ENCODE measurements around the gene SKIDA1. TPM values are rescaled to one million over a fixed set of nuclear protein-coding genes. Genes with fewer than 3 reads are reported as not detected.
A peak's percentile ranks its signal among the peaks of the same experiment; 100 is the strongest.

SKIDA1 gene
- total RNA-seq, 5 donors from 2014 or later (not counting 1 experiment from before 2014, with no cell fraction given): 0.12 to 0.72 (median 0.57) TPM

DNA sequence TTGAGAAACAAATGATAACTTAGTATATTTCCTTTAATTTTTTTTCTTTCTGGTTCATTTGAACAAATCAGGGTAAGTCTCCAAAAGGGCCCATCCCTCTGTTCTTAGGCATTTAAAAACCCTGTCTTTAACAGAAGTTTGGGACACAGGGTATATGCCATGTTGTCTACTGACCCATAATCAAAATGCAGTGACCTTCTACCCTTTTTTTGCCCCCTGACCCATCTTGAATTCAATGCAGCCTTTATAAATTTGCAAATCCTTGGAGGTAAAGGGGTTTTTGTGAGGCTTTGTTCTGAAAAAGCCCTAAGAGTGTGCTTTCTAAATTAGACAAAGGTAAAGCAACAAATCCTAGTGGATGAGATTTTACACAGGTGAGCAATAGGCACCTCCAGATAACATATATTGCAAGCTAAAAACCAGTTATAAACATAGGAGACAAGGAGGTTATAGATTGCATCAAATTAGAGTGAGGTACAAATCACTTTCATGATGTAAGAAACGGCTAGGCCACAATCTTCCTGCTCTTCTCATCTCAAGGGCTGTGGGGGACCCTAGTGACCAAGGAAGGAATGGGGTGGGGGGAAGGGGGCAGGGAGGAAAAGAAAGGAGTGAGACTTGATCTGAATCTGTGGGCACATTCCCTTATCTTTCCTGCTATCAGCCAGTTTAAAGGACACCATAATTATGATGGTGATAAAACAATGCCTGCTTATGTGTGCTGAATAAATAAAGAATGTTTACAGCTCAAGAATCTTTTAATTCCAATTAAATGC is 2.7 kb downstream of the SKIDA1 start:
- ChIA-PET POLR2A (interaction anchor here in 1 of 2 donors (0.6 to 0.7 kb wide), 3 partner anchors 29 to 817 kb away, joined by 4 to 7 read pairs (median 5); no protein-coding TSS in a partner anchor), CTCF (interaction anchor here in 1 of 2 donors (0.6 kb wide), 1 partner anchor 22 kb away, joined by 3 read pairs; no protein-coding TSS in a partner anchor)

DNA sequence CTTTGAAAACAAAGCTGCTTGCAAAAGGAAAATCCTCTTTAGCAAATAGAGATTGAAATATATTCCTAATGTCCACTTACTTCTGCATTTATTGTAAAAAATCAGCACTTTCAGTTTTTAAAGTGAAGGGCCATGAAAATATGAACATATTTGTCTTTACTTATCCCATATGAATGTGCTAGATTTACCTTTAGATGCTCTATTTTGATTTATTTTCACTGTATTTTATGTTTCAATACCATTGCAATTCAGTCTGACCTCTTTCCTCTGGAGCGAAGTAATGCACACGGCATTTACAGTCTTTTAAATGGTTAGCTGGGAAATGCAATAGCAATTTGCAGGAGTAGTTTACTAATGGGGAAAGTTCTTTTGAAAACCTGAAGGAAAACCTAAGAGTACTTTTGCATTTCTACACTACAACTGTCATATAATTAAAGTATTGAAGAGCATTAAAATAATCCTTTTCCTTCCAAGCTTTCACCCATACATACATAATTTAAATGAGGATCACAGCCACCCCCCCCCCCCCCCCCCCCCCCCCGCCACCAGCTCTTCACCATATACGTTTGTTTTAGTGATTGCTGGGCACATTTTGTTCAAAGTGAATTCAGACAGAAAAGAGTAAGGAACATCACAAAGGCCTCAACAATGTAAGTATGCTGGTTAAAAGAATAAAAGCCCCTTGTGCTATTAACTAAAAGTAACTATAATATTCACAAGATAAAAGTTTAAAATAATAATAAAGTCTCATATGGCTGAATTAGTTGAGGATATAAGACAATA is 3.5 kb downstream of the SKIDA1 start:
- no peak overlapping the region for H3K4me3 ChIP-seq (ENCODE audit: control insufficient read depth in 1 of 2, extremely low read depth in 1 of 2, low read length in 1 of 2)
- no peaks in the 10 kb centered on the region for H3K9me3 ChIP-seq
- CTCF ChIA-PET: interaction anchor here (0.5 to 4.0 kb wide), 3 partner anchors 25 to 488 kb away, joined by 3 to 16 read pairs (median 5); no protein-coding TSS in a partner anchor
- Mint-ChIP-seq H3K36me3 (no peaks in the 10 kb centered on the region), H3K4me3 (no peak overlapping the region), H3K27me3 (peaks cover 46 to 68% of the 10 kb centered on the region in 2 donors), H3K4me1 (peaks cover 47 to 57% (median 52%) of the 10 kb centered on the region in 3 donors), H3K9me3 (no peaks in the 10 kb centered on the region), H3K27ac (peak overlapping the region in 1 of 2 donors; percentile 12)
- DNase-seq (no peak), ATAC-seq (replicated peaks in 1 of 4) (no peak)
- H3K27me3 ChIP-seq (replicated peaks in 1 of 2; ENCODE audit: control insufficient read depth in 2 of 2, extremely low read depth in 1 of 2, insufficient read depth in 2 of 2, low read length in 1 of 2): peaks cover 8 to 33% of the 10 kb centered on the region in 2 experiments
- peaks cover 30 to 48% of the 10 kb centered on the region in 2 experiments for H3K4me1 ChIP-seq (ENCODE audit: control insufficient read depth in 1 of 2, extremely low read depth in 1 of 2, insufficient read depth in 2 of 2, low read length in 2 of 2)
- POLR2A ChIA-PET: no interaction called here
- WGBS (ENCODE audit: insufficient coverage): no CpG with 5 or more reads among the region's 4 CpGs
- H3K27ac ChIP-seq (ENCODE audit: low read length): no peak overlapping the region
- H3K36me3 ChIP-seq (ENCODE audit: control insufficient read depth in 2 of 2, extremely low read depth in 1 of 2, insufficient read depth in 1 of 2, low read length in 1 of 2): no peaks in the 10 kb centered on the region

More for the DNA sequence above, 2.7 kb downstream of the SKIDA1 start:
- H3K27me3 Mint-ChIP-seq: peaks cover 41 to 62% of the 10 kb centered on the region in 2 donors
- Histone ChIP-seq H3K27me3 (replicated peaks in 1 of 2; ENCODE audit: control insufficient read depth in 2 of 2, extremely low read depth in 1 of 2, insufficient read depth in 2 of 2, low read length in 1 of 2) (peaks cover 8 to 28% of the 10 kb centered on the region in 2 experiments), H3K36me3 (ENCODE audit: control insufficient read depth in 2 of 2, extremely low read depth in 1 of 2, insufficient read depth in 1 of 2, low read length in 1 of 2) (no peaks in the 10 kb centered on the region), H3K27ac (ENCODE audit: low read length) (no peak overlapping the region), H3K4me3 (ENCODE audit: control insufficient read depth in 1 of 2, extremely low read depth in 1 of 2, low read length in 1 of 2) (no peak overlapping the region), H3K4me1 (ENCODE audit: control insufficient read depth in 1 of 2, extremely low read depth in 1 of 2, insufficient read depth in 2 of 2, low read length in 2 of 2) (peaks cover 30 to 50% of the 10 kb centered on the region in 2 experiments), H3K9me3 (no peaks in the 10 kb centered on the region)
- H3K4me3 Mint-ChIP-seq: no peak overlapping the region
- H3K27ac Mint-ChIP-seq: no peak overlapping the region
- no peak for ATAC-seq (replicated peaks in 1 of 4)
- DNase-seq: no peak
- H3K9me3 Mint-ChIP-seq: no peaks in the 10 kb centered on the region
- no peaks in the 10 kb centered on the region for H3K36me3 Mint-ChIP-seq
- no CpG with 5 or more reads among the region's 1 CpG for WGBS (ENCODE audit: insufficient coverage)
- H3K4me1 Mint-ChIP-seq: peaks cover 45 to 55% (median 49%) of the 10 kb centered on the region in 3 donors

DNA sequence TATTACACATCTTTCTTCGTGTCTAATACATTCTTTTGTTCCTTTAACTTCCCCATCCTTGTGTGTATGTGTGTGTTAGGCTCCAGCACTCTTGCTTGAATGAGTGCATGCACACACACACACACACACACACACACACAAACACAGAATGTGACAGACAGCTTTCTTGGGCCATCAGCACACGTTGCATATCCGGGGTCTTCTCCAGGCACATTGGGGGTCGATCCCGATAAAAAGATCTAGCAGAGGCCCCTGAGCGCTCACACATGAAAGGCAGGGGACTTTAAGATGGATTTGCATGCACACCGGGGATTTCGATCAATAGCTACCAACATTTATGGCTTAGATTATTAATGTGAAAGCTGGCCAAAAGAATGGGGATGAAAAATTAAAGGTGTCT is 4.5 kb downstream of the SKIDA1 start:
- no peak for DNase-seq
- no peak overlapping the region for H3K27ac ChIP-seq (ENCODE audit: low read length)
- no peaks in the 10 kb centered on the region for H3K36me3 Mint-ChIP-seq
- CTCF ChIA-PET: interaction anchor here (0.5 to 4.0 kb wide), 6 partner anchors 9 to 666 kb away, joined by 3 to 16 read pairs (median 4); no protein-coding TSS in a partner anchor
- ATAC-seq (replicated peaks in 1 of 4): no peak
- POLR2A ChIA-PET: interaction anchor here in 1 of 2 donors (0.6 kb wide), 1 partner anchor 492 kb away, joined by 4 read pairs; no protein-coding TSS in a partner anchor
- H3K4me1 ChIP-seq (ENCODE audit: control insufficient read depth in 1 of 2, extremely low read depth in 1 of 2, insufficient read depth in 2 of 2, low read length in 2 of 2): peaks cover 29 to 47% of the 10 kb centered on the region in 2 experiments
- H3K4me3 ChIP-seq (ENCODE audit: control insufficient read depth in 1 of 2, extremely low read depth in 1 of 2, low read length in 1 of 2): no peak overlapping the region
- no peak overlapping the region for H3K27ac Mint-ChIP-seq
- WGBS (ENCODE audit: insufficient coverage): 96% methylated on average over 7 of the region's 8 CpGs
- no peaks in the 10 kb centered on the region for H3K36me3 ChIP-seq (ENCODE audit: control insufficient read depth in 2 of 2, extremely low read depth in 1 of 2, insufficient read depth in 1 of 2, low read length in 1 of 2)
- H3K9me3 ChIP-seq: no peaks in the 10 kb centered on the region
- H3K4me1 Mint-ChIP-seq: peaks cover 47 to 54% (median 51%) of the 10 kb centered on the region in 3 donors
- peaks cover 48 to 68% of the 10 kb centered on the region in 2 donors for H3K27me3 Mint-ChIP-seq
- H3K9me3 Mint-ChIP-seq: no peaks in the 10 kb centered on the region
- peaks cover 8 to 41% of the 10 kb centered on the region in 2 experiments for H3K27me3 ChIP-seq (replicated peaks in 1 of 2; ENCODE audit: control insufficient read depth in 2 of 2, extremely low read depth in 1 of 2, insufficient read depth in 2 of 2, low read length in 1 of 2)
- peak overlapping the region in 1 of 3 donors; percentile 36 for H3K4me3 Mint-ChIP-seq

DNA sequence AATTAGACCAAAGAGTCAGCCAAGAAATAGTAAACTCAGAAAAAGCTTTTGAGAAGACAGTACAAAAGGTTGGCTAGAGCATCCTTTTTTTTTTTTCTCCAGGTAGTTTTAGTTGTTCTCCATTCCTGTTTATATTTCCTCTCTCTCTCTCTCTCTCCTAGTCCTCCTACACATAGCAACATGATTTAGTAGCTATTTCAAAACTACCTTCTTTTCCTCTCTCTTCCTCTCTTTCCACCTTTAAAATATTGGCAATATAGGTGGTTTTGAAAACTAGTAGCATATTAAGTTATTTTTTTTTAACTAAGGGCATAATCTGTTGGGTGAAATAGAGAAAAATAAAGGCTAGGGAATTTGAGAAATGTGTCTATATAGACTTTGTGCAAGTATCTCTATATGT is 5.0 kb downstream of the SKIDA1 start:
- Mint-ChIP-seq H3K4me1 (peaks cover 49 to 56% (median 54%) of the 10 kb centered on the region in 3 donors), H3K27ac (peak overlapping the region in 1 of 2 donors; percentile 63), H3K4me3 (peak overlapping the region in 1 of 3 donors; percentile 36), H3K36me3 (no peaks in the 10 kb centered on the region), H3K9me3 (no peaks in the 10 kb centered on the region), H3K27me3 (peaks cover 52 to 70% of the 10 kb centered on the region in 2 donors)
- no peaks in the 10 kb centered on the region for H3K9me3 ChIP-seq
- peaks cover 26 to 46% of the 10 kb centered on the region in 2 experiments for H3K4me1 ChIP-seq (ENCODE audit: control insufficient read depth in 1 of 2, extremely low read depth in 1 of 2, insufficient read depth in 2 of 2, low read length in 2 of 2)
- DNase-seq (no peak), ATAC-seq (replicated peaks in 1 of 4) (no peak)
- H3K27ac ChIP-seq (ENCODE audit: low read length): no peak overlapping the region
- H3K36me3 ChIP-seq (ENCODE audit: control insufficient read depth in 2 of 2, extremely low read depth in 1 of 2, insufficient read depth in 1 of 2, low read length in 1 of 2): no peaks in the 10 kb centered on the region
- POLR2A ChIA-PET: interaction anchor here in 1 of 2 donors (0.6 kb wide), 1 partner anchor 438 kb away, joined by 3 read pairs; no protein-coding TSS in a partner anchor
- H3K27me3 ChIP-seq (replicated peaks in 1 of 2; ENCODE audit: control insufficient read depth in 2 of 2, extremely low read depth in 1 of 2, insufficient read depth in 2 of 2, low read length in 1 of 2): peaks cover 8 to 45% of the 10 kb centered on the region in 2 experiments
- H3K4me3 ChIP-seq (ENCODE audit: control insufficient read depth in 1 of 2, extremely low read depth in 1 of 2, low read length in 1 of 2): no peak overlapping the region
- CTCF ChIA-PET: interaction anchor here (0.5 to 4.0 kb wide), 4 partner anchors 24 to 665 kb away, joined by 3 to 16 read pairs (median 4); no protein-coding TSS in a partner anchor

DNA sequence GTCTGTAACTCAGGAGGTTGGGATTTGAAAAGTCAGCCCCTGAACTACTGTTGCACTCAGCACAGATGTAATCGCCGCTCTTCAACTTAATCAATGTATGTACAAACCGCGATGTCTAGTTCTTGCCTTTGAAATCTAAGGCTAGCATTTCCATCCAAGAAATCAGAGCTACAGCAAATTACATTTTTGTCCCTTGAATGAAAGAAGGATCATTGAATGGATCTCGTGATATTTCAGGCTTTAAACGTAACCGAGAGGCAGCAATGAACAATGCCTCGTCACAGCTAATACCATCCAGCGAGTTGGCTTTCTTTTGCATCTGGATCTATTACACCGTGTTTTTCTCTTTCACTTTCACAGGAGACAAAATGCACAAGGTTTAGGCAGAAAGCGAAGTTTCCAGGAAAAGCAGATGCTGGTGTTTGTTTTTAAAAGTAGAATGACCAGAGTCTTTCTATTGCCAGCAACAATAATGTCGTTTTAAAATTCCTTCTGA is 5.5 kb downstream of the SKIDA1 start:
- Mint-ChIP-seq H3K36me3 (no peaks in the 10 kb centered on the region), H3K4me1 (peaks cover 44 to 51% (median 49%) of the 10 kb centered on the region in 3 donors), H3K27ac (peak overlapping the region in 1 of 2 donors; percentile 23), H3K9me3 (no peaks in the 10 kb centered on the region), H3K4me3 (peak overlapping the region; percentile 36 to 59 (median 53)), H3K27me3 (peaks cover 56 to 73% of the 10 kb centered on the region in 2 donors)
- ATAC-seq (replicated peaks in 1 of 4): no peak
- Histone ChIP-seq H3K27me3 (replicated peaks in 1 of 2; ENCODE audit: control insufficient read depth in 2 of 2, extremely low read depth in 1 of 2, insufficient read depth in 2 of 2, low read length in 1 of 2) (peaks cover 8 to 42% of the 10 kb centered on the region in 2 experiments), H3K4me1 (ENCODE audit: control insufficient read depth in 1 of 2, extremely low read depth in 1 of 2, insufficient read depth in 2 of 2, low read length in 2 of 2) (peaks cover 22 to 41% of the 10 kb centered on the region in 2 experiments), H3K9me3 (no peaks in the 10 kb centered on the region), H3K36me3 (ENCODE audit: control insufficient read depth in 2 of 2, extremely low read depth in 1 of 2, insufficient read depth in 1 of 2, low read length in 1 of 2) (no peaks in the 10 kb centered on the region), H3K4me3 (ENCODE audit: control insufficient read depth in 1 of 2, extremely low read depth in 1 of 2, low read length in 1 of 2) (no peak overlapping the region), H3K27ac (ENCODE audit: low read length) (no peak overlapping the region)
- DNase-seq: peak in 1 of 35 experiments; percentile 53
- CTCF ChIA-PET: interaction anchor here (0.7 to 4.0 kb wide), 2 partner anchors 23 to 88 kb away, joined by 4 to 16 read pairs; no protein-coding TSS in a partner anchor
- 20% methylated on average over 4 of the region's 12 CpGs for WGBS (ENCODE audit: insufficient coverage)
- POLR2A ChIA-PET: interaction anchor here in 1 of 2 donors (0.6 kb wide), 1 partner anchor 439 kb away, joined by 3 read pairs; no protein-coding TSS in a partner anchor

All from T-cell (primary cell).